GM13977 (cell line): ENCODE results near the gene COX4I2.

Source experiments
- DNase-seq: peaks from one replicate; pipeline ENCODE4 v3.0.0; 2012; ENCODE audit warnings: low spot score
- CTCF ChIP-seq: IDR thresholded peaks from 2 replicates; pipeline ENCODE4 v1.5.1; 2012; ENCODE audit warnings: mild to moderate bottlenecking, control low read depth; ENCODE audit not compliant: insufficient read depth; ENCODE audit errors: extremely low read depth, missing control alignments
- in situ Hi-C: fragments of 300-500 bp; cut with MboI; formaldehyde crosslinking; loops from one replicate; pipeline ENCODE4 v1.12.0; 2022; ENCODE audit warnings: low sequenced_read_pairs, low pct_unique_long_range_greater_than_20kb, mixed read lengths, inconsistent platforms; ENCODE audit not compliant: unreplicated experiment

COX4I2 gene

GRCh38 chr20:31689141-31689540, 51.4 kb downstream of the COX4I2 start:
- TF ChIP-seq CTCF: no peak
- no peak for DNase-seq
- in situ Hi-C loops: no loop called here

- no peak for DNase-seq
- in situ Hi-C loops: no loop called here
- TF ChIP-seq CTCF: no peak
These were observed 52.5 kb downstream of the COX4I2 start for GRCh38 chr20:31690124-31690666.

GRCh38 chr20:31691646-31692275, 54.0 kb downstream of the COX4I2 start:
- in situ Hi-C loops: no loop called here
- DNase-seq: peak; percentile 53
- TF ChIP-seq CTCF: no peak

GRCh38 chr20:31693402-31693801, 55.7 kb downstream of the COX4I2 start:
- no peak for TF ChIP-seq CTCF
- in situ Hi-C loops: no loop called here
- no peak for DNase-seq

- DNase-seq: no peak
- in situ Hi-C loops: no loop called here
- TF ChIP-seq CTCF: no peak
These were observed 56.4 kb downstream of the COX4I2 start for GRCh38 chr20:31693987-31694661.
